PC-3 (cell line): Measurements from ENCODE around the gene KRTAP13-1. TPM values are rescaled to one million over a fixed set of nuclear protein-coding genes. Genes with fewer than 3 reads are reported as not detected.

Experiments
- ATAC-seq: fragments of 200-7000 bp; cut with Tn5 transposase; 2 replicates; pipeline ENCODE4 v1.9.1; 2020; ENCODE audit warnings: mild to moderate bottlenecking, moderate library complexity
- BruUV-seq: library from RNA; stranded (reverse); fragments of 400-500 nt; replicated peaks from 2 replicates; lab custom pipeline; 2021; lab: Mats Ljungman, UMichigan
- CTCF ChIA-PET: fragments of 300-600 bp; sonication (Branson Sonifier 250); formaldehyde crosslinking; loops from one replicate; lab custom pipeline; 2022; ENCODE audit warnings: antibody characterized with exemption; lab: Charles Lee
- POLR2A ChIA-PET: fragments of 300-600 bp; sonication (Branson Sonifier 250); formaldehyde crosslinking; loops from one replicate; lab custom pipeline; 2022; ENCODE audit warnings: antibody characterized with exemption; ENCODE audit not compliant: unreplicated experiment; lab: Charles Lee
- DNase-seq: peaks from one replicate; pipeline ENCODE4 v3.0.0-alpha.2; 2015
- H2AFZ ChIP-seq: fragments of 300-600 bp; sonication (generic); 2 replicates; pipeline ENCODE4 v1.6.0; 2016; ENCODE audit warnings: antibody characterized with exemption, low read length
- H3F3A ChIP-seq: fragments of 300-600 bp; sonication (generic); one replicate; pipeline ENCODE4 v1.6.0; 2017; ENCODE audit warnings: antibody characterized with exemption, low read length, control low read depth, mild to moderate bottlenecking; ENCODE audit not compliant: unreplicated experiment
- H3K27ac ChIP-seq: fragments of 300-600 bp; sonication (generic); 2 replicates; pipeline ENCODE4 v1.5.1; 2016; ENCODE audit warnings: mild to moderate bottlenecking, low read length
- H3K27me3 ChIP-seq: fragments of 300-600 bp; sonication (generic); 2 replicates; pipeline ENCODE4 v1.6.1; 2016; ENCODE audit warnings: low read length, mixed read lengths
- H3K36me3 ChIP-seq: fragments of 300-600 bp; sonication (generic); 2 replicates; pipeline ENCODE4 v1.6.1; 2016; ENCODE audit warnings: low read depth, mixed run types, low read length, mixed read lengths
- H3K4me1 ChIP-seq: fragments of 300-600 bp; sonication (generic); 2 replicates; pipeline ENCODE4 v1.5.1; 2016; ENCODE audit warnings: low read length; ENCODE audit not compliant: insufficient read depth
- H3K4me2 ChIP-seq: fragments of 300-600 bp; sonication (generic); 2 replicates; pipeline ENCODE4 v1.6.0; 2016; ENCODE audit warnings: low read length
- H3K4me3 ChIP-seq: fragments of 300-600 bp; sonication (generic); 2 replicates; pipeline ENCODE4 v1.5.1; 2016; ENCODE audit warnings: mild to moderate bottlenecking, low read length, mixed read lengths
- H3K79me2 ChIP-seq: fragments of 300-600 bp; sonication (generic); 2 replicates; pipeline ENCODE4 v1.6.1; 2017; ENCODE audit warnings: low read length, mixed read lengths
- H3K9ac ChIP-seq: fragments of 300-600 bp; sonication (generic); 2 replicates; pipeline ENCODE4 v1.6.0; 2016; ENCODE audit warnings: mild to moderate bottlenecking, low read length
- H3K9me2 ChIP-seq: fragments of 300-600 bp; sonication (generic); replicated peaks from 2 replicates; pipeline ENCODE4 v1.6.1; 2016; ENCODE audit warnings: mixed run types, low read length, mixed read lengths
- H3K9me3 ChIP-seq: fragments of 300-600 bp; sonication (generic); 2 replicates; pipeline ENCODE4 v1.6.1; 2016; ENCODE audit warnings: low read length, mixed read lengths
- H4K20me1 ChIP-seq: fragments of 300-600 bp; sonication (generic); 2 replicates; pipeline ENCODE4 v1.6.1; 2016; ENCODE audit warnings: low read length, mixed read lengths
- EZH2 ChIP-seq: fragments of 300-600 bp; sonication (generic); IDR thresholded peaks from one replicate; pipeline ENCODE4 v1.6.1; 2017; ENCODE audit warnings: antibody characterized with exemption, mild to moderate bottlenecking, low read length; ENCODE audit not compliant: unreplicated experiment
- EZH2phosphoT487 ChIP-seq: fragments of 300-600 bp; sonication (generic); IDR thresholded peaks from 2 replicates; pipeline ENCODE4 v1.6.1; 2018; ENCODE audit warnings: mild to moderate bottlenecking, antibody characterized with exemption, low read length, borderline replicate concordance
- intact Hi-C: fragments of 100-400 bp; cut with micrococcal nuclease; formaldehyde crosslinking; loops from 2 replicates; pipeline ENCODE4 v1.9.0; 2023
- total RNA-seq: library from RNA; depleted of rRNA; stranded (reverse); fragments of >200 nt; gene quantifications from 2 replicates; pipeline ENCODE4 v1.2.3, GENCODE V29; 2014
- TF ChIP-seq, protein P1 (sequence below): fragments of 300-600 bp; sonication (generic); conservative IDR thresholded peaks from 2 replicates; pipeline ENCODE4 v1.5.1; 2017; ENCODE audit warnings: antibody characterized with exemption, low read depth, mild to moderate bottlenecking, low read length

The KRTAP13-1 gene
- total RNA-seq, 1 experiment from 2014 or later = not detected

GRCh38 chr21:30426731-30427130 lies 30.9 kb downstream of the KRTAP13-1 start:
- Histone ChIP-seq H3K9me3 (no peaks in the 10 kb centered on the region), H4K20me1 (no peaks in the 10 kb centered on the region), H3K4me2 (no peak overlapping the region), H3K9me2 (no peaks in the 10 kb centered on the region), H3K36me3 (no peaks in the 10 kb centered on the region), H3F3A (no peaks in the 10 kb centered on the region), H3K79me2 (no peaks in the 10 kb centered on the region), H3K4me1 (no peaks in the 10 kb centered on the region), H3K9ac (no peak overlapping the region), H3K27me3 (peaks cover 43% of the 10 kb centered on the region), H3K4me3 (no peak overlapping the region), H2AFZ (no peak overlapping the region), H3K27ac (no peak overlapping the region)
- ATAC-seq (no peak), DNase-seq (no peak)
- POLR2A ChIA-PET = no interaction called here
- intact Hi-C loops = no loop called here
- CTCF ChIA-PET = no interaction called here
- no peak for TF ChIP-seq EZH2phosphoT487
- TF ChIP-seq, protein P1, sequence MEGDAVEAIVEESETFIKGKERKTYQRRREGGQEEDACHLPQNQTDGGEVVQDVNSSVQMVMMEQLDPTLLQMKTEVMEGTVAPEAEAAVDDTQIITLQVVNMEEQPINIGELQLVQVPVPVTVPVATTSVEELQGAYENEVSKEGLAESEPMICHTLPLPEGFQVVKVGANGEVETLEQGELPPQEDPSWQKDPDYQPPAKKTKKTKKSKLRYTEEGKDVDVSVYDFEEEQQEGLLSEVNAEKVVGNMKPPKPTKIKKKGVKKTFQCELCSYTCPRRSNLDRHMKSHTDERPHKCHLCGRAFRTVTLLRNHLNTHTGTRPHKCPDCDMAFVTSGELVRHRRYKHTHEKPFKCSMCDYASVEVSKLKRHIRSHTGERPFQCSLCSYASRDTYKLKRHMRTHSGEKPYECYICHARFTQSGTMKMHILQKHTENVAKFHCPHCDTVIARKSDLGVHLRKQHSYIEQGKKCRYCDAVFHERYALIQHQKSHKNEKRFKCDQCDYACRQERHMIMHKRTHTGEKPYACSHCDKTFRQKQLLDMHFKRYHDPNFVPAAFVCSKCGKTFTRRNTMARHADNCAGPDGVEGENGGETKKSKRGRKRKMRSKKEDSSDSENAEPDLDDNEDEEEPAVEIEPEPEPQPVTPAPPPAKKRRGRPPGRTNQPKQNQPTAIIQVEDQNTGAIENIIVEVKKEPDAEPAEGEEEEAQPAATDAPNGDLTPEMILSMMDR = no peak
- no peak for TF ChIP-seq EZH2
- no TSS peak for BruUV-seq

GRCh38 chr21:30430170-30430655 lies 34.4 kb downstream of the KRTAP13-1 start, which contains the start of gene KRTAP13-4:
TSS of gene KRTAP13-4 (plus strand) at chr21:30430220. CDS start at chr21:30430276, 56 bp downstream.
- Histone ChIP-seq H3F3A (no peaks in the 10 kb centered on the region), H3K36me3 (no peaks in the 10 kb centered on the region), H3K9me3 (no peaks in the 10 kb centered on the region), H3K4me1 (no peaks in the 10 kb centered on the region), H3K9ac (no peak within 1 kb of the TSS), H2AFZ (no peak within 1 kb of the TSS), H4K20me1 (no peaks in the 10 kb centered on the region), H3K9me2 (no peaks in the 10 kb centered on the region), H3K4me2 (no peak within 1 kb of the TSS), H3K79me2 (no peaks in the 10 kb centered on the region), H3K27me3 (peaks cover 37% of the 10 kb centered on the region), H3K4me3 (no peak within 1 kb of the TSS), H3K27ac (no peak within 1 kb of the TSS)
- no peak for ATAC-seq
- intact Hi-C loops = loop anchor here (10.0 kb wide), 1 partner anchor 655 kb away; no protein-coding TSS in a partner anchor
- no peak for DNase-seq
- no TSS peak for BruUV-seq
- TF ChIP-seq EZH2phosphoT487 (no peak), EZH2 (no peak)
- TF ChIP-seq, protein P1 = no peak
- ChIA-PET CTCF (no interaction called here), POLR2A (no interaction called here)

DNA sequence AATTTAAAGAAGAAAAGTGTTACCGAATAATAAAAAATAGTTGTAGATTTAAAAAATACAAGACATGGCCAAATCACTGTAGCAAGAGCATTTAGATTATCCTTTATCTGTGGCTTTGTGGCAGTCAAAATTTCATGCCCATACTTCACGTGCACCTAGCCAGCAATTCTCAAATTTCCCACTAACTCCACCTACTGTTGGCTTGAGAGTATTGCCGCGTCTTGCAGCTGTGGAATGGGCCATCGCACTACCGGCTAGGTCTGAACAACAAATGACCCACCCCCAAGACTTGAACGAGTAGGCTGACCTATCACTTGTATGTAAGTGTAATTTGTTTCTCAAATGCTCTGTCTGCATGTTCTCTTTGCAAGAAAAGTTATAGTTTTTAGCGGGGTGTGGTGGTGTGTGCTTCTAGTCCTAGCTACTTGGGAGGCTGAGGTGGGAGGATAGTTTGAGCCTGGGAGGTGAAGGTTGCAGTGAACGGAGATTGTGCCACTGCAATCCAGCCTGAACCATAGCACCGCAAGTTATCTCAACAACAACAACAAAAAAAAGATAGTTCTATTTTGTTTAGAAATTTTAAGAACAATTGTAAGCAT lies 38.3 kb downstream of the KRTAP13-1 start:
- Histone ChIP-seq H2AFZ (no peak overlapping the region), H3K9me3 (no peaks in the 10 kb centered on the region), H3F3A (no peaks in the 10 kb centered on the region), H3K36me3 (no peaks in the 10 kb centered on the region), H3K27ac (no peak overlapping the region), H4K20me1 (no peaks in the 10 kb centered on the region), H3K9me2 (no peaks in the 10 kb centered on the region), H3K4me1 (peaks cover 5% of the 10 kb centered on the region; the same call in 1 of the 2 replicates), H3K4me3 (no peak overlapping the region), H3K4me2 (no peak overlapping the region), H3K79me2 (no peaks in the 10 kb centered on the region), H3K9ac (no peak overlapping the region), H3K27me3 (peaks cover 52% of the 10 kb centered on the region)
- peak; percentile 78 for DNase-seq
- TF ChIP-seq, protein P1 = peak; percentile 75
- no peak for TF ChIP-seq EZH2
- intact Hi-C loops = loop anchor here (10.0 kb wide), 1 partner anchor 651 kb away; no protein-coding TSS in a partner anchor
- ChIA-PET CTCF (interaction anchor here (0.6 to 0.8 kb wide), 3 partner anchors 25 to 279 kb away, joined by 3 to 9 read pairs (median 3); no protein-coding TSS in a partner anchor), POLR2A (no interaction called here)
- no TSS peak for BruUV-seq
- ATAC-seq = peak; percentile 85
